GM21576 (cell line): ENCODE data around the gene ITM2B.
"Not testable (repeated sequence)": the region's sequence is repeated elsewhere in the genome, so short reads cannot be mapped to it uniquely, and the experiment has no call there.

Source experiments
- ATAC-seq: cut with Tn5 transposase; IDR thresholded peaks from one replicate; pipeline ENCODE4 v1.9.1; 2021; ENCODE audit warnings: mild to moderate bottlenecking, moderate library complexity; ENCODE audit not compliant: unreplicated experiment

ITM2B gene

GRCh38 chr13:48222358-48223301 lies 10.4 kb upstream of the ITM2B start:
- ATAC-seq, result no peak

- no peak for ATAC-seq
These were observed 8.3 kb upstream of the ITM2B start for GRCh38 chr13:48224701-48225100.

GRCh38 chr13:48230541-48230940 lies 2.5 kb upstream of the ITM2B start:
- no peak for ATAC-seq

DNA sequence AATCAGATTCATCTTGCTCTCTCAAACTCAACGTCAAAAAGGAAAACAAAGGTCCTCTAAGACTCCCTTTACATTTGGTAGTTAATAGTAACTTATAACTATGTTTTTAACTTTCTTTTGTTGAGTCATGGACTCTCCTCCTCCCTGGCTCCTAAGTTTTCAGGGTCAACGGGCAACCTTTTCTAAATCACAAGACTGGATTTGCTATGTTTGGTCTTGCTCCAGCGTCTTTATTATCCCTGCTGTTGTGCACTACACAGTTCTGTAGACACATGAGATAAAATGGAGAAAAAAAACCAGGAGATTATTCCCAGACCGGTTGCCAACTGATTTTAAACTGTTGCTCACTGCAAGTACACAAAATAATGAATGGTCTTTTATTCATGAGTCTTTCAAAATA lies 1.9 kb upstream of the ITM2B start:
- ATAC-seq, result no peak

- ATAC-seq, result no peak
These were observed 1.1 kb upstream of the ITM2B start for GRCh38 chr13:48231933-48232332.

- ATAC-seq, result peak; percentile 20
These were observed 473 bp upstream of the ITM2B start for GRCh38 chr13:48232420-48233045.

- ATAC-seq, result no peak
These were observed 983 bp downstream of the ITM2B start for GRCh38 chr13:48233889-48234488.

DNA sequence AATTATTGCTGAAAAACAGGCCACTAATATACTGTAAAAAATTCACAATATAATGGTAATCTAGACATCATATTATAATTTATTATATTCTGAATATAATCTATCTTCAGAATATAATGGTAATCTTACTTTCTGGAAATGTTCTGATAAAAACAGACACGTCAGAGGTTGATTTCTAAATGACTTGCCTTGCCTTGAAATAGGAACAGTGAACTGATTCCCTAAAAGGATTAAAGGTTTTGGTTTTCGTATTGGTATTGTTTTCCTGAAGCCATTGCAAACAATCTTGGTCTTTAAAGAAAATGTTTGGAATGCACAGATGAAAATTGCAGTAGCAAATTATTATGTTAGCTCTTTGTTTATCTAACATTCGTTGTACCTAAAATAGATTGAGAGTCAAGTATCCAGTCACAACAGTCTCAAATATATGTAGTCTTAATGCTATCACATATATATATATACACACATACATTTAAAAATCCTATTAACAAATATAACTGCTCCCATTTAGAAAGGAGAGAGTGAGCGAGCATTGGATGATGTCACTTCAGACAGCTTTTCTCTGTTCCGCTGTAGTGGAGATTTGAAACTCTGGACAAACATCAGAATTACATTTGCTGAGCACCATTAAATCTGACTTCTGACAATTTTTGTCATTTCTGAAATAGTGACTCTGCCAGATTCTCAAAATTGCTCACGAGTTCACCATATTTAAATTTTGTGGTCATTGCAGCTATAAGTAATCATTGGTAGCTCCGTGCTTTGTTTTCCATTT lies 1.7 kb downstream of the ITM2B start:
- peak; percentile 30 for ATAC-seq

- ATAC-seq, result no peak
These were observed 2.5 kb downstream of the ITM2B start for GRCh38 chr13:48235341-48236135.

DNA sequence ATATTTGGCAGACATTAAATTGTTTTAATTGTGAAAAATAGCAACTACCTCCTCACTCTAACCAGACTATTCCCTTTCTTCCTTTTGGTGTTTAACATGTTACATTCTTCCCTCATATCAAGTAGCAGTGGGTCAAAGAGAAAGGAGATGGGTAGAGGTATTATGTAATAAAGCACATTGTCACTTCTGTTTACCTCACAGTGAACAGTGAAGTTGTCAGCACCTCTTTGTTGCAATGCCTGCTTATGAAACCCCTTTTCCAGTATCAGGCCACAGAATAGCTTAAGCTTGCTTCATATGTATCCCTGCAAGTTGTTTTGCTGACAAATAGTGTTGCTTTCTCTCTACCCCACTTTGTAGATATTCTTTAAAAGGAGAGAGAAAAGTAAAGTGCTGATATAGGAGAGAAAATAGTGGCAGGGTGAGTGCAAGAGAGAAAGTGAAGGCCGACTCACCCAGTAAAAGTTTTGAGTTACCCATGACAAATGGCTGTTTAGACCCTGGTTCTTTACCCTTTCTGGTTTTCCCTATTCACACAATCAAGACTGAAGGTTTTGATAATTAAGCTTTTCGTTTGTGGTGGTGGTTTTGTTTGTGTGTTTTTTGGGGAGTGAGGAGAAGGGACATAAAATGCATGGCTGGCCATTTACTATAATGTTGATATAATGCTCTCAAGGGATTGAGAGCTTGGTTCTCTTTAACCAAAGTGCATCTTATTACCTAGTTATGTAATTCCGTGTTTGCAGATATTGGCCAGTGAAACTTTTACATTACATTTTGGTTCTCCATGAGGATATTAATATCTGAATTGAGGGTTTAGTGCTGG lies 3.7 kb downstream of the ITM2B start:
- no peak for ATAC-seq

GRCh38 chr13:48239369-48239768 lies 6.4 kb downstream of the ITM2B start:
- ATAC-seq, result not testable (repeated sequence)

GRCh38 chr13:48241651-48242050 lies 8.6 kb downstream of the ITM2B start:
- ATAC-seq, result no peak

GRCh38 chr13:48242677-48243076 lies 9.7 kb downstream of the ITM2B start:
- ATAC-seq, result no peak

GRCh38 chr13:48244159-48244558 lies 11.2 kb downstream of the ITM2B start:
- ATAC-seq, result no peak

GRCh38 chr13:48246102-48246501 lies 13.1 kb downstream of the ITM2B start:
- ATAC-seq, result no peak

DNA sequence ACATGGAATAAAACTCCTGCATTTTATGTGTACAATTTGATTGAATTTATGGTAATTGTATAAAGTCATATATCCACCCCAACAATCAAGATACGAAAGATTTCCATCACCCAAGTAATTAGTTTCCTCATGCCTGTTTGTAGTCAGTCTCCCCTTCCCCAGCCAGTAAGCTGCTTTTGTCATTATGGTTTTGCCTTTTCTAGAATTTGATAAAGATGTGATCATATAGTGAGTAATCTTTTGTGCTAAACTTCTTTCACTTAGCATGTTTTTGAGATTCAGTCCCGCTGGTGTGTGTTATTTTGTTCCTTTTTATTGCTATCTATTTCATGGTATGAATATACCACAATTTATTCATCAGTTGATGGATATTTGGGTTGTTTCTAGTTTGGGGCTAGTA lies 16.0 kb downstream of the ITM2B start:
- ATAC-seq, result no peak

DNA sequence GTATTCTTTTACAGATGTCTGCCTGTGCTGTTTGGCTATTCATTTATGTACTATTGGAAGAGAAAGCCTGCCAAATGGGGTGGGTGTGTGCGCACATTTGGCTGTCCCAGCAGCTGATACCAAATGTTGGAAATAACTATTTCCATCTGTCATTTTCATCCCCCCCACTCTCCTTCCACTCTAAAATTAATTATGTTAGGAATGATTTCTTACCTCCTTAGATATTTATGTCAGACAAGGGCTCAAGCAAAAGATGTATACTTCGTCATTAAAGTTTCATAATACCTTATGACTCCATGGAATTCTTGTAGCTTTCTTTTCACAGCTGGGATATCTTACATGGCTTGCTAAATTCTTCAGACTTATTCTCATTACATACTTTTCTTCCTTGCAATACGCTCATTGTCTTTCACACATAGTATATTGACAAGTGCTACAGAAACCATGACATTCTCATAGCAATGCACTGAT lies 18.6 kb downstream of the ITM2B start:
- ATAC-seq, result no peak

- ATAC-seq, result no peak
These were observed 19.2 kb downstream of the ITM2B start for GRCh38 chr13:48252176-48252575.

DNA sequence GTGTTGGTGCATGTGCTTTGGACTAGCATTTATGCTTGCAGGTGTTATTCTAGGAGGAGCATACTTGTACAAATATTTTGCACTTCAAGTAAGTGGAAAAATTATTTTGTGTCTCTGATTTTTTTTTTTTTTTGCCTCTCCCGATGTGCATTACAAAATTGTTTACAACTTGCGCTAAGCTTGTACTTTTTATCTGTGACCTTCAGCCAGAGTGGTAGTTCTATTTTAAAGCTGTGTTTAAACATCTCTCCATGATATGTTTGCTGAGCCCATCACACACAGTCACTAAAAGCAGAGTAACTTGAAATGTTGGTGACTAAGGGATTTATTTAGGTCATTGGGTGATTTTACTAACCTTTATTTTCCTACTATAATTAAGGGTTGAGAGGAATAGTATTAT lies 20.8 kb downstream of the ITM2B start:
- ATAC-seq, result no peak
